Calu3 (cell line): ENCODE results near the gene LYZL1. TPM values are rescaled to one million over a fixed set of nuclear protein-coding genes. Genes with fewer than 3 reads are reported as not detected.

Source experiments
- BruUV-seq: library from RNA; stranded (reverse); fragments of 400-500 nt; replicated peaks from 2 replicates; lab custom pipeline; 2021; lab: Mats Ljungman, UMichigan
- CTCF ChIA-PET: fragments of 300-600 bp; sonication (Branson Sonifier 250); formaldehyde crosslinking; loops from one replicate; lab custom pipeline; 2022; ENCODE audit warnings: antibody characterized with exemption; lab: Charles Lee
- DNase-seq: peaks from one replicate; pipeline ENCODE4 v3.0.0; 2022
- H3K27ac Mint-ChIP-seq: one replicate; pipeline ENCODE4 v1.8.0; 2022; ENCODE audit warnings: mixed read lengths; ENCODE audit not compliant: unreplicated experiment
- H3K27me3 Mint-ChIP-seq: one replicate; pipeline ENCODE4 v1.8.0; 2022; ENCODE audit warnings: mixed read lengths; ENCODE audit not compliant: unreplicated experiment
- H3K36me3 Mint-ChIP-seq: one replicate; pipeline ENCODE4 v1.8.0; 2022; ENCODE audit warnings: mild to moderate bottlenecking, moderate library complexity, mixed read lengths; ENCODE audit not compliant: insufficient read depth, unreplicated experiment
- H3K4me1 Mint-ChIP-seq: one replicate; pipeline ENCODE4 v1.8.0; 2022; ENCODE audit warnings: mild to moderate bottlenecking, low read depth, mixed read lengths; ENCODE audit not compliant: unreplicated experiment
- H3K4me3 Mint-ChIP-seq: one replicate; pipeline ENCODE4 v1.8.0; 2022; ENCODE audit warnings: mild to moderate bottlenecking, low read depth, moderate library complexity, mixed read lengths; ENCODE audit not compliant: unreplicated experiment
- H3K9me3 Mint-ChIP-seq: one replicate; pipeline ENCODE4 v1.8.0; 2022; ENCODE audit warnings: low read depth, mixed read lengths; ENCODE audit not compliant: unreplicated experiment
- CTCF ChIP-seq: fragments of 200-600 bp; IDR thresholded peaks from one replicate; pipeline ENCODE4 v1.8.0; 2022; ENCODE audit warnings: antibody characterized with exemption; ENCODE audit not compliant: unreplicated experiment
- intact Hi-C: fragments of 100-400 bp; cut with micrococcal nuclease; formaldehyde crosslinking; loops from one replicate; pipeline ENCODE4 v1.10.0; 2022; ENCODE audit not compliant: unreplicated experiment
- total RNA-seq: library from RNA; stranded (reverse); gene quantifications from 2 replicates; pipeline ENCODE4 v1.2.3, GENCODE V29; 2022

Gene LYZL1
- total RNA-seq, 1 experiment from 2014 or later, result not detected

DNA sequence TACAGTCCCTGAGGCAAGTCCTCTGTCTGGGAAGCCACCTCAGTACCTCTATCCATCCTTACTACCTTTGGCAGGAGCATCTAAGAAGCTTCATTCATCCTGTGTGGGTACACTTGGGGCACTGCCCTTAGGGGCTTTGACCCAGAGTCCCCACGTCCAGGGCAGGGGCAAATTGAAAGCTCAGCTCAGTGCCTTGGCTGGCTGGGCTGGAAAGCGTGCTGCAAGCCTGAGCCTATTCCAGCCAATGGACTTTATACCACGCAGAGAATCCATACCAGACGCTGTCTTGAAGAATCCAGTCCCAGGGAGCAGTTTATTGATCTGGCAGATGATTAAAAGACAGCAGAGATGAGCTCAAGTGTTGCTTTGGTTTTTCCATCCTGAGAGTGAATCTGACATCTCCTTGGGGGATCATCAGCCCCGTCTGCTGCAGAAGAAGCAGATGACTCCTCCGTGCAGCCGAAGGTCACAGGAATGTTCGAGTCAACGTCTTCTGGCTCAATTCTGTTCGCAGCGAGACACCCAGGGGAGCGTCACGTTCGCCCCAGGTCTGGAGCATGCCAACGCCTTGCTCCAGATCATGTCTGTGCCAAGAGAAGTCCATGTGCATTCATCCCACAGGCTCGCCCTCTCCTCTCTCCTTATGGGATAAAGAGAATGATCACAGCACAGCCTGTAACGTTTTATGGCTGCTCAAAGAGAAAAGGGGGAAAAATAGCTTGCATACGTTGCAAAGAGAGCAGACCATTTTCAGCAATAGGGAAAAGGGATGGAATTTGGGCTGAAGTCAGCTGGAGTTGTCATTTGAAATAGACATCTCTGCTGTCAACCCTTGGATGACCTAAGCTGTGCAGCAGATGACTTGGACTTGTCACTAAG lies 35.8 kb upstream of the LYZL1 start:
- peaks cover 92% of the 10 kb centered on the region for H3K27me3 Mint-ChIP-seq
- no peak overlapping the region for H3K27ac Mint-ChIP-seq
- intact Hi-C loops, result no loop called here
- H3K4me3 Mint-ChIP-seq, result no peak overlapping the region
- H3K9me3 Mint-ChIP-seq, result no peaks in the 10 kb centered on the region
- BruUV-seq, result no TSS peak
- CTCF ChIA-PET, result interaction anchor here (0.6 to 1.5 kb wide), 3 partner anchors 13 to 589 kb away, joined by 3 to 5 read pairs (median 5); no protein-coding TSS in a partner anchor
- no peaks in the 10 kb centered on the region for H3K4me1 Mint-ChIP-seq
- DNase-seq, result no peak
- H3K36me3 Mint-ChIP-seq, result no peaks in the 10 kb centered on the region
- no peak for TF ChIP-seq CTCF

GRCh38 chr10:29253690-29254029 lies 35.2 kb upstream of the LYZL1 start:
- Mint-ChIP-seq H3K27ac (no peak overlapping the region), H3K36me3 (no peaks in the 10 kb centered on the region), H3K4me1 (no peaks in the 10 kb centered on the region), H3K4me3 (no peak overlapping the region), H3K27me3 (peaks cover 93% of the 10 kb centered on the region), H3K9me3 (no peaks in the 10 kb centered on the region)
- no peak for DNase-seq
- CTCF ChIA-PET, result interaction anchor here (0.6 to 1.5 kb wide), 4 partner anchors 14 to 590 kb away, joined by 3 to 5 read pairs (median 5); no protein-coding TSS in a partner anchor
- BruUV-seq, result no TSS peak
- intact Hi-C loops, result no loop called here
- TF ChIP-seq CTCF, result no peak

- Mint-ChIP-seq H3K4me3 (no peak overlapping the region), H3K9me3 (no peaks in the 10 kb centered on the region), H3K36me3 (no peaks in the 10 kb centered on the region), H3K27me3 (peaks cover 87% of the 10 kb centered on the region), H3K4me1 (no peaks in the 10 kb centered on the region), H3K27ac (no peak overlapping the region)
- CTCF ChIA-PET, result interaction anchor here (0.6 to 1.5 kb wide), 4 partner anchors 15 to 590 kb away, joined by 3 to 5 read pairs (median 5); no protein-coding TSS in a partner anchor
- BruUV-seq, result no TSS peak
- no peak for TF ChIP-seq CTCF
- intact Hi-C loops, result no loop called here
- DNase-seq, result no peak
Measured at GRCh38 chr10:29254123-29255046, 34.5 kb upstream of the LYZL1 start.

GRCh38 chr10:29255104-29255503 lies 33.8 kb upstream of the LYZL1 start:
- no TSS peak for BruUV-seq
- Mint-ChIP-seq H3K9me3 (no peaks in the 10 kb centered on the region), H3K27ac (no peak overlapping the region), H3K27me3 (peaks cover 80% of the 10 kb centered on the region), H3K4me1 (no peaks in the 10 kb centered on the region), H3K36me3 (no peaks in the 10 kb centered on the region), H3K4me3 (no peak overlapping the region)
- intact Hi-C loops, result no loop called here
- CTCF ChIA-PET, result interaction anchor here (0.5 kb wide), 1 partner anchor 20 kb away, joined by 3 read pairs; no protein-coding TSS in a partner anchor
- DNase-seq, result no peak
- TF ChIP-seq CTCF, result no peak
